MM.1S (cell line): ENCODE results near the gene MRPS21.

Experiments
- CTCF ChIP-seq: fragments of 300-600 bp; sonication (generic); IDR thresholded peaks from 2 replicates; pipeline ENCODE4 v1.5.1; 2016; ENCODE audit warnings: antibody characterized with exemption, low read length, mixed read lengths
- EZH2phosphoT487 ChIP-seq: fragments of 300-600 bp; sonication (generic); IDR thresholded peaks from 2 replicates; pipeline ENCODE4 v1.6.1; 2018; ENCODE audit warnings: antibody characterized with exemption, low read length

- TF ChIP-seq CTCF (no peak), EZH2phosphoT487 (no peak)
These were observed 34.4 kb upstream of the MRPS21 start for GRCh38 chr1:150259217-150259616.
